HG03135 (cell line): ENCODE measurements around the gene ARHGAP15.
A peak's percentile ranks its signal among the peaks of the same experiment; 100 is the strongest.

Source experiments
- ATAC-seq: cut with Tn5 transposase; IDR thresholded peaks from one replicate; pipeline ENCODE4 v1.9.1; 2021; ENCODE audit warnings: mild to moderate bottlenecking, moderate library complexity; ENCODE audit not compliant: unreplicated experiment

The ARHGAP15 gene

GRCh38 chr2:143258126-143258892 is 129.1 kb downstream of the ARHGAP15 start:
- no peak for ATAC-seq

GRCh38 chr2:143259368-143259958 is 130.2 kb downstream of the ARHGAP15 start:
- ATAC-seq: peak; percentile 49

- peak; percentile 61 for ATAC-seq
Measured at GRCh38 chr2:143261986-143262385, 132.8 kb downstream of the ARHGAP15 start.

- no peak for ATAC-seq
Measured at GRCh38 chr2:143262389-143262788, 133.2 kb downstream of the ARHGAP15 start.

GRCh38 chr2:143263066-143263625 is 133.9 kb downstream of the ARHGAP15 start:
- no peak for ATAC-seq

GRCh38 chr2:143264851-143265250 is 135.6 kb downstream of the ARHGAP15 start:
- no peak for ATAC-seq

- no peak for ATAC-seq
Measured at GRCh38 chr2:143279672-143280071, 150.5 kb downstream of the ARHGAP15 start.

- no peak for ATAC-seq
Measured at GRCh38 chr2:143280097-143280757, 151.0 kb downstream of the ARHGAP15 start.

- ATAC-seq: no peak
Measured at GRCh38 chr2:143282684-143283083, 153.5 kb downstream of the ARHGAP15 start.

- no peak for ATAC-seq
Measured at GRCh38 chr2:143284087-143284675, 155.0 kb downstream of the ARHGAP15 start.

GRCh38 chr2:143289025-143289424 is 159.8 kb downstream of the ARHGAP15 start:
- ATAC-seq: no peak

GRCh38 chr2:143290221-143290620 is 161.0 kb downstream of the ARHGAP15 start:
- ATAC-seq: no peak

- no peak for ATAC-seq
Measured at GRCh38 chr2:143294068-143294467, 164.8 kb downstream of the ARHGAP15 start.

- no peak for ATAC-seq
Measured at GRCh38 chr2:143296089-143296488, 166.9 kb downstream of the ARHGAP15 start.

- no peak for ATAC-seq
Measured at GRCh38 chr2:143297182-143297581, 168.0 kb downstream of the ARHGAP15 start.

GRCh38 chr2:143300536-143300935 is 171.3 kb downstream of the ARHGAP15 start:
- ATAC-seq: no peak

- ATAC-seq: no peak
Measured at GRCh38 chr2:143311426-143311825, 182.2 kb downstream of the ARHGAP15 start.

- no peak for ATAC-seq
Measured at GRCh38 chr2:143312441-143312840, 183.2 kb downstream of the ARHGAP15 start.

- ATAC-seq: no peak
Measured at GRCh38 chr2:143313861-143314260, 184.6 kb downstream of the ARHGAP15 start.

GRCh38 chr2:143321994-143322393 is 192.8 kb downstream of the ARHGAP15 start:
- no peak for ATAC-seq

- ATAC-seq: no peak
Measured at GRCh38 chr2:143329288-143329687, 200.1 kb downstream of the ARHGAP15 start.
